ENCODE measurements around the gene HPSE2.

DNA sequence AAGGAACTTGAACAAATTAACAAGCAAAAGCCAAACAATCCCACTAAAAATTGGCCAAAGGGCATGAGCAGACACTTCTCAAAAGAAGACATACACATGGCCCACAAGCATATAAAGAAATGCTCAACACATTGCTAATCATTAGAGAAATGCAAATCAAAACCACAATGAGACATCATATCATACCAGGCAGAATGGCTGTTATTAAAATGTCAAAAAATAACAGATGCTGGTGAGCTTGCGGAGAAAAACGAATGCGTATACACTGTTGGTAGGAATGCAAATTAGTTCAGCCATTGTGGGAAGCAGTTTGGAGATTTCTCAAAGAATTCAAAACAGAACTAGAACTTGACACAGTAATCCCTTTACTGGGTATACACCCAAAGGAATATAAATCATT is 477.2 kb downstream of the HPSE2 start:
- TF ChIP-seq CTCF (IDR thresholded peaks at IDR 0.05) (no peak), POLR2A (IDR thresholded peaks at IDR 0.05; ENCODE audit: low read depth) (no peak), EP300 (IDR thresholded peaks at IDR 0.05) (no peak), POLR2AphosphoS5 (IDR thresholded peaks at IDR 0.05) (no peak)

Measured in esophagus muscularis mucosa (tissue), 4 donors.